D721Med (cell line): ENCODE measurements around the gene CRACDL.

Experiments used
- DNase-seq: peaks from one replicate; pipeline ENCODE4 v3.0.0; 2011; ENCODE audit warnings: low spot score; ENCODE audit not compliant: insufficient read length
- FAIRE-seq: peaks from 2 replicates; lab custom pipeline; 2011; peaks lifted over from hg19 to GRCh38; lab: Jason Lieb, UNC
- CTCF ChIP-seq: IDR thresholded peaks from 2 replicates; pipeline ENCODE4 v1.5.1; 2012; ENCODE audit warnings: mild to moderate bottlenecking, control low read depth; ENCODE audit not compliant: insufficient read depth; ENCODE audit errors: missing control alignments

Gene CRACDL

GRCh38 chr2:98932778-98933343, 3.2 kb downstream of the CRACDL start:
- FAIRE-seq, result no peak
- DNase-seq, result no peak
- TF ChIP-seq CTCF, result no peak

- no peak for TF ChIP-seq CTCF
- no peak for FAIRE-seq
- DNase-seq, result no peak
These were observed 3.9 kb downstream of the CRACDL start for GRCh38 chr2:98932164-98932563.

- FAIRE-seq (no peak), DNase-seq (no peak)
- no peak for TF ChIP-seq CTCF
These were observed 4.4 kb downstream of the CRACDL start for GRCh38 chr2:98931596-98931995.

DNA sequence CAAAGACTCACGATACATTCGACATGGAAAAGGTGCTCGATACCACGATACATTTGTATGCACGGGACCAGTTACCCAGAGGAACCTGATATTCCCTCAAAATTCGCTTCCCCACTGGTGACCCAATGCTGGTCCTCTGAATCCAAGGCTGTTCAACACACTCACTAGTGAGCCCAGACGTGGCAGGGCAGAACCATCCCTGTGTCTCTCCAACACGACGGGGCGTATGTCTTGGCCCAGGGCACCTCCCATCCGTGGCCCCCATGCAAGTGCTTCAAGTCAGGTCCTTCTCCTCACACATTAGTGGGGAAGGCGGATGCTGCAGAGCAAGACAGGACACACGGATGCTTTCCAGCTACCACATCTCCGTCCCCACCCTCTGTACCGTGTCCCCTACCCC, 6.1 kb downstream of the CRACDL start:
- TF ChIP-seq CTCF, result no peak
- FAIRE-seq (no peak), DNase-seq (no peak)

GRCh38 chr2:98928242-98928641, 7.8 kb downstream of the CRACDL start:
- FAIRE-seq (no peak), DNase-seq (no peak)
- no peak for TF ChIP-seq CTCF

GRCh38 chr2:98927027-98927426, 9.0 kb downstream of the CRACDL start:
- FAIRE-seq, result no peak
- no peak for DNase-seq
- no peak for TF ChIP-seq CTCF

DNA sequence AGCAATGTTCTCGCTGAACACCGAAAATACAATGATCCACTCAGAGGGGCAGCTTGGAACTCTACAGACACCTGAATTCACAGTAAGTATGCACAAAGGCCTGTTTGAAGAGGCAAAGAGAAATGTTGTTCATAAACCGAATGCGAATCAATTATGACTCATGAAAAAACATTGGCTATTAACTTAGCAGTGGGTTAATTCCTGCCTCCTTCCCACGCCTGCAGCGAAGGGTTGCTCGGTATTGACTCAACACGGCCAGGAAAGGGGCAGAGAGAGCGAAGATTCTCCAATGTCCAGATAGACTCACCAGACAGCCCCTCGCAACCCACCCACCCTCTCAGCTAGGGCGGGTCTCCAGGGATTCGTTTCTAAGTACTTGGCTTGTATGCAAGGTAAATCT, 9.4 kb downstream of the CRACDL start:
- FAIRE-seq (no peak), DNase-seq (no peak)
- no peak for TF ChIP-seq CTCF
